HFF-Myc (cell line): ENCODE data around the gene TMEM132D.

ENCODE experiments used
- DNase-seq: peaks from one replicate; pipeline ENCODE4 v3.0.0-alpha.2; 2011; ENCODE audit warnings: low read depth; ENCODE audit errors: extremely low read depth
- H3K4me3 ChIP-seq: replicated peaks from 2 replicates; pipeline ENCODE4 v1.5.1; 2011; ENCODE audit warnings: low read depth, mild to moderate bottlenecking, control low read depth, low read length
- CTCF ChIP-seq: IDR thresholded peaks from 2 replicates; pipeline ENCODE4 v1.5.1; 2012; ENCODE audit warnings: mild to moderate bottlenecking, low read depth, low read length, control low read depth; ENCODE audit errors: missing control alignments

The TMEM132D gene

GRCh38 chr12:129604506-129604905, 299.3 kb downstream of the TMEM132D start:
- DNase-seq = no peak

GRCh38 chr12:129599406-129599805, 304.4 kb downstream of the TMEM132D start:
- no peak for DNase-seq
- H3K4me3 ChIP-seq = no peak overlapping the region
- no peak for TF ChIP-seq CTCF

More at GRCh38 chr12:129604506-129604905, 299.3 kb downstream of the TMEM132D start:
- TF ChIP-seq CTCF = no peak
- no peak overlapping the region for H3K4me3 ChIP-seq

DNA sequence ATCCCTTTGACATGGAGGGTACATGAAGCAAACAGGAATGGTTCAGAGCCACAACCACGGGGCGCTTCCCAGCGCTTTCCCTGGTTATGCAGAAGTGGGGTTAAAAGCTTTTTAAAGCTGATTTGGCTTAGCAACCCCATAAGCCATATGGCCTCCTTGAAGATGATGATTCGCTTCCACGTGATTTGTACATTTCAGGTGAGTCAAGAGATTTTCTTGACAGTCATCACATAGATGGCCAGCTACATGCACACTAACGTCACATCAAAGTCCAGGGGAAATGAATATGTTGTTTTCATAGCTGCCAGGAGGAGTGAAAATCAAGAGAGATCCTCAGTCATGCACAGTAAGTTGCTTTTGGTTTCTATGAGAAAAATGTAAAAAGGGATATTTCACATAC, 309.7 kb downstream of the TMEM132D start:
- H3K4me3 ChIP-seq = no peak overlapping the region
- DNase-seq = no peak
- no peak for TF ChIP-seq CTCF

- TF ChIP-seq CTCF = no peak
- DNase-seq = no peak
Observed at GRCh38 chr12:129592449-129592848, 311.4 kb downstream of the TMEM132D start.

DNA sequence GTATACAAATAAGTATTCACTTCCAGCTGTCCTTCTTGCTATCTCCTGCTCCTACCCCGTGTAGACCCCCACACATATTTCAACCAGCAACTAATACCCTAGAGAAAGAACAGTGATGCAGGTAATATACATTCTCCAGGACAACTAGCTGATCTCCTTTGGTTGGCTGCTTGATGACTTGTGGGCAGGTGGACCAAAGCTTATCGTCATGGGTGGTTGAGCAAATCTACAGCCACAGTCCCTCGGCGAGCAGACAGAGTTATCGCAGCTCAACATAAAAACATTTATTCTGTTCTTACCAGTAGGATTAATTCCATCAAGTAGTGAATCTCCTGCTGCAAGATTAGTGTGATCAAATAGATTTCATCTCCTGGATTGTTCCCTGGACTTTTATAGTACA, 314.3 kb downstream of the TMEM132D start:
- TF ChIP-seq CTCF = no peak
- no peak overlapping the region for H3K4me3 ChIP-seq
- DNase-seq = no peak

More at GRCh38 chr12:129592449-129592848, 311.4 kb downstream of the TMEM132D start:
- no peak overlapping the region for H3K4me3 ChIP-seq

- DNase-seq = no peak
- TF ChIP-seq CTCF = no peak
- no peak overlapping the region for H3K4me3 ChIP-seq
Observed at GRCh38 chr12:129588142-129588541, 315.7 kb downstream of the TMEM132D start.

- TF ChIP-seq CTCF = no peak
- DNase-seq = no peak
- no peak overlapping the region for H3K4me3 ChIP-seq
Observed at GRCh38 chr12:129585296-129585695, 318.5 kb downstream of the TMEM132D start.
